NB4 (cell line): ENCODE measurements around the gene FAM222A.

ENCODE experiments used
- DNase-seq: peaks from one replicate; pipeline ENCODE4 v3.0.0; 2010; ENCODE audit warnings: low read depth
- H3K4me3 ChIP-seq: one replicate; pipeline ENCODE4 v1.5.1; 2011; ENCODE audit warnings: mild to moderate bottlenecking, low read depth, low read length, moderate library complexity
- MYC ChIP-seq: IDR thresholded peaks from 2 replicates; pipeline ENCODE4 v1.6.1; 2011; ENCODE audit warnings: low read depth, low read length
- POLR2A ChIP-seq: IDR thresholded peaks from 2 replicates; pipeline ENCODE4 v1.6.1; 2011; ENCODE audit warnings: mild to moderate bottlenecking; ENCODE audit not compliant: insufficient read length; ENCODE audit errors: extremely low read depth
- TF ChIP-seq, protein P1 (sequence below): IDR thresholded peaks from one replicate; pipeline ENCODE4 v1.5.1; 2012; ENCODE audit warnings: low read depth, low read length
- TF ChIP-seq, protein P2 (sequence below): IDR thresholded peaks from 2 replicates; pipeline ENCODE4 v1.6.1; 2011; ENCODE audit warnings: low read depth, low read length

Gene FAM222A

DNA sequence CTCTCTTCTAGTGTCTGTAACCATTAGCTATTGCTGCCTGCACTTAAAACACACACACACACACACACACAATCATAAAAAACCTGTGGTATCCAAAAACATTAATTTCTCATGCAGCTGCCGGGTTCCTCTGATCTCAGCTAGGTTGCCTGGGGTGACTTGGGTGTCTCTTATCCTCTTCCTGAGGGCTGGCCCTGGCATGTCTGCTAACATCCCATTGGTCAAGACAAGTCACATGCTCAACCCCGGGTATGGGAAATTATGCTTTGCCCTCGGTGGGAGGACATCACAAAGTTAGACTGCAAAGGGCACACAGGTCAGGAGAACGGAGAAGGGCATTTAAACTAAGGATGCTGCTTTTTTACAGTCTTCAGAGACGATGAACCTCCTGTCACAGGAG is 63.9 kb downstream of the FAM222A start:
- TF ChIP-seq POLR2A (peak; percentile 40), MYC (no peak)
- TF ChIP-seq, protein P1, sequence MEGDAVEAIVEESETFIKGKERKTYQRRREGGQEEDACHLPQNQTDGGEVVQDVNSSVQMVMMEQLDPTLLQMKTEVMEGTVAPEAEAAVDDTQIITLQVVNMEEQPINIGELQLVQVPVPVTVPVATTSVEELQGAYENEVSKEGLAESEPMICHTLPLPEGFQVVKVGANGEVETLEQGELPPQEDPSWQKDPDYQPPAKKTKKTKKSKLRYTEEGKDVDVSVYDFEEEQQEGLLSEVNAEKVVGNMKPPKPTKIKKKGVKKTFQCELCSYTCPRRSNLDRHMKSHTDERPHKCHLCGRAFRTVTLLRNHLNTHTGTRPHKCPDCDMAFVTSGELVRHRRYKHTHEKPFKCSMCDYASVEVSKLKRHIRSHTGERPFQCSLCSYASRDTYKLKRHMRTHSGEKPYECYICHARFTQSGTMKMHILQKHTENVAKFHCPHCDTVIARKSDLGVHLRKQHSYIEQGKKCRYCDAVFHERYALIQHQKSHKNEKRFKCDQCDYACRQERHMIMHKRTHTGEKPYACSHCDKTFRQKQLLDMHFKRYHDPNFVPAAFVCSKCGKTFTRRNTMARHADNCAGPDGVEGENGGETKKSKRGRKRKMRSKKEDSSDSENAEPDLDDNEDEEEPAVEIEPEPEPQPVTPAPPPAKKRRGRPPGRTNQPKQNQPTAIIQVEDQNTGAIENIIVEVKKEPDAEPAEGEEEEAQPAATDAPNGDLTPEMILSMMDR: no peak
- TF ChIP-seq, protein P2, sequence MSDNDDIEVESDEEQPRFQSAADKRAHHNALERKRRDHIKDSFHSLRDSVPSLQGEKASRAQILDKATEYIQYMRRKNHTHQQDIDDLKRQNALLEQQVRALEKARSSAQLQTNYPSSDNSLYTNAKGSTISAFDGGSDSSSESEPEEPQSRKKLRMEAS: peak; percentile 82
- DNase-seq: peak; percentile 73
- H3K4me3 ChIP-seq: no peak overlapping the region

DNA sequence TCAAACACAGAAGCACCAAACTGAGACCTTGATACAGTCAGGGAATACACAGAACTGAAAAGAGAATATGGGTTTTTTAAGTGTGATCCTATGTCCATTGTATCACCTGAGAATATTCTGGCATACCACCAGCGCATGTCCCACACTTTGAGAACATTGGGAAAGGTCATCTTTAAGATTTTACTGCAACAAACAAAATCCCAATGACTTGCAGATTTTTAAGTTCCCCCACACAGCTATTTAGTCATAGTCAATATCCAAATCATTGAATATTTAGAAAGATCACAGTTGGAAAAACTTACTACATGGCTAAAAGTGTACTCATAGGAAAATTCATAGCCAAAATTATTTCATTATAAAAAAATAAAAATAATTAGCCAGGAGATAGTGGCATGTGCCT is 65.1 kb downstream of the FAM222A start:
- no peak for DNase-seq
- TF ChIP-seq MYC: no peak
- TF ChIP-seq POLR2A: no peak
- H3K4me3 ChIP-seq: no peak overlapping the region

GRCh38 chr12:109779382-109779781 is 65.8 kb downstream of the FAM222A start:
- peak; percentile 60 for DNase-seq
- TF ChIP-seq, protein P2: 0 out of 2 replicates have a peak, but pooled peaks have one; percentile 29
- TF ChIP-seq, protein P1: no peak
- TF ChIP-seq POLR2A: no peak
- H3K4me3 ChIP-seq: no peak overlapping the region

DNA sequence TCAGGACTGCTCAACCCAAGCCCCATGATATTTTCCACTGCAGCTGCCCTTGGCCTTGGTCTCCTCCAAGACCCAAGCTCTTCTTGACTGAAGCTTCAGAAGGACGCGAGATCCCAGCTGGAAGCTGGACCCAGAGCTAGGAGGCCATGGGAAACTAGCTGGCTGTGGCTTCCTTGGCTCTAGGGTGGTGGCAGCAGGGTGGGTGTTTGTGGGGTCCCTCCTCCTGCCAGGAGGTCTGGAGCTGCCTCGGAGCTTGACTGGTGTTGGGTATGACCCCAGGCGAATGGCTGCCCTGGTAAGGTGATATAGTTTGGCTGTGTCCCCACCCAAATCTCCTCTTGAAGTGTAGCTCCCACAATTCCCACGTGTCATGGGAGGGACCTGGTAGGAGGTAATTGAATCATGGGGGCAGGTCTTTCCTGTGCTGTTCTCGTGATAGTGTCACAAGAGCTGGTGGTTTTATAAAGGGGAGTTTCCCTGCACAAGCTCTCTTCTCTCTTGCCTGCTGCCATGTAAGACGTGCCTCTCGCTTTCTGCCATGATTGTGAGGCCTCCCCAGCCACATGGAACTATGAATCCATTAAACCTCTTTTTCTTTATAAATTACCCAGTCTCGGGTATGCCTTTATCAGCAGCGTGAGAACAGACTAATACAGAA is 68.2 kb downstream of the FAM222A start:
- no peak for TF ChIP-seq POLR2A
- TF ChIP-seq MYC: no peak
- TF ChIP-seq, protein P1: no peak
- TF ChIP-seq, protein P2: no peak
- DNase-seq: no peak
- no peak overlapping the region for H3K4me3 ChIP-seq

- TF ChIP-seq MYC: no peak
- TF ChIP-seq, protein P1: no peak
- TF ChIP-seq POLR2A: no peak
- TF ChIP-seq, protein P2: no peak
- no peak for DNase-seq
- no peak overlapping the region for H3K4me3 ChIP-seq
Observed at GRCh38 chr12:109782326-109782703, 68.7 kb downstream of the FAM222A start.

DNA sequence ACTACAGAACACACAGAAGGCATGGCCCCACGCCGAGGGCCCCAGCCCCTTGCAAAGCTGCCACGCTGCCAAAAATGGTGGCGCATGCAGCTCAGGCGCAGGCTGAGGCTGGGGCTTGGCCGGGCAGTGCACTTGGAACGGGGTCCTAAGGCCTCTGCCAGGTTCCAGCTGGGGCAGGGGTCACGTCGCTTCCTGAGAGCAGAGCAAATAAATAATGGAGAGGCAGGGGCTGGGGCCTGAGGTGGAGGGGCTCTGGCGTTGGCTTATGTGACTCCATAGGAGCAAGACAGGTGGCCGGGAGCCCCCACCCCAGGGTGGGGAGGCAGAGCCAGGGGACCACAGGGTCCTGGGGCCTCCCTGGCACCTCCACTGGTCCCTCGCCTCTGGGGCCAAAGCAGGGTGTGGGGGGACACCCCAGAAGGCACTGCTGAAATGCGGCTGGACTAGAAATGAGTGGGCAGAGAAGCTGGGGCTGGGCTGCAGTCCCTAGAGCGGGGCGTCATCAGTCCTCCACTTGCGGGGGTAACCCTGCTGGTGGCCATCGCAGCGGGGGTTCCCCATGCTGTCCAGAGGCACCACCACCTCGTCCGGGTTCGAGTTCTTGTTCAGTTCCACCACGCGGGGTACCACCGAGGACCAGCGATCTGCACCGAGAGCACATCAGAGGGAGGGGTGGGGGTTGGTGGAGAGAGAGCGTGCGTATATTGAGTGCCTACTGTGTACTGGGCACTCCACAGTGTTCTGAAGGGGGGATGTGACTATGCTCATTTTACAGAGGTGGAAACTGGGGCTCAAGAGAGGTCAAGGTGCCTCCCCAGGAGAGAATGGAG is 69.7 kb downstream of the FAM222A start:
- H3K4me3 ChIP-seq: no peak overlapping the region
- TF ChIP-seq, protein P1: no peak
- TF ChIP-seq POLR2A (no peak), MYC (no peak)
- TF ChIP-seq, protein P2: no peak
- no peak for DNase-seq
